OCI-LY7 (cell line): Measurements from ENCODE around the gene HSD17B11.

Source experiments
- EZH2phosphoT487 ChIP-seq: fragments of 200-600 bp; sonication (generic); IDR thresholded peaks from 2 replicates; pipeline ENCODE4 v1.6.1; 2018; ENCODE audit warnings: low read depth, borderline replicate concordance, mild to moderate bottlenecking, mixed run types, antibody characterized with exemption, low read length, moderate library complexity, mixed read lengths
- TF ChIP-seq, protein P1 (sequence below): fragments of 200-600 bp; sonication (generic); conservative IDR thresholded peaks from 2 replicates; pipeline ENCODE4 v1.5.1; 2014; ENCODE audit warnings: mild to moderate bottlenecking, antibody characterized with exemption, low read length, moderate library complexity, mixed read lengths

- TF ChIP-seq, protein P1, sequence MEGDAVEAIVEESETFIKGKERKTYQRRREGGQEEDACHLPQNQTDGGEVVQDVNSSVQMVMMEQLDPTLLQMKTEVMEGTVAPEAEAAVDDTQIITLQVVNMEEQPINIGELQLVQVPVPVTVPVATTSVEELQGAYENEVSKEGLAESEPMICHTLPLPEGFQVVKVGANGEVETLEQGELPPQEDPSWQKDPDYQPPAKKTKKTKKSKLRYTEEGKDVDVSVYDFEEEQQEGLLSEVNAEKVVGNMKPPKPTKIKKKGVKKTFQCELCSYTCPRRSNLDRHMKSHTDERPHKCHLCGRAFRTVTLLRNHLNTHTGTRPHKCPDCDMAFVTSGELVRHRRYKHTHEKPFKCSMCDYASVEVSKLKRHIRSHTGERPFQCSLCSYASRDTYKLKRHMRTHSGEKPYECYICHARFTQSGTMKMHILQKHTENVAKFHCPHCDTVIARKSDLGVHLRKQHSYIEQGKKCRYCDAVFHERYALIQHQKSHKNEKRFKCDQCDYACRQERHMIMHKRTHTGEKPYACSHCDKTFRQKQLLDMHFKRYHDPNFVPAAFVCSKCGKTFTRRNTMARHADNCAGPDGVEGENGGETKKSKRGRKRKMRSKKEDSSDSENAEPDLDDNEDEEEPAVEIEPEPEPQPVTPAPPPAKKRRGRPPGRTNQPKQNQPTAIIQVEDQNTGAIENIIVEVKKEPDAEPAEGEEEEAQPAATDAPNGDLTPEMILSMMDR = no peak
- no peak for TF ChIP-seq EZH2phosphoT487
Measured at GRCh38 chr4:87316961-87317360, 74.0 kb downstream of the HSD17B11 start.
